PC-9 (cell line): ENCODE data around the gene MTRFR. TPM values are rescaled to one million over a fixed set of nuclear protein-coding genes. Genes with fewer than 3 reads are reported as not detected.
A peak's percentile ranks its signal among the peaks of the same experiment; 100 is the strongest.

Experiments
- BruUV-seq: library from RNA; stranded (reverse); fragments of 400-500 nt; replicated peaks from 2 replicates; lab custom pipeline; 2021; lab: Mats Ljungman, UMichigan
- CTCF ChIA-PET: fragments of 300-600 bp; sonication (Branson Sonifier 250); formaldehyde crosslinking; loops from one replicate; lab custom pipeline; 2022; ENCODE audit warnings: antibody characterized with exemption; lab: Charles Lee
- POLR2A ChIA-PET: fragments of 300-600 bp; sonication (Branson Sonifier 250); formaldehyde crosslinking; loops from one replicate; lab custom pipeline; 2022; ENCODE audit warnings: antibody characterized with exemption; ENCODE audit not compliant: unreplicated experiment; lab: Charles Lee
- DNase-seq, 2 experiments: peaks; one replicate each; pipeline versions ENCODE4 v3.0.0 to v3.0.0-alpha.2; 2015 to 2022; ENCODE audit warnings: mixed read lengths in 1 of 2
- H2AFZ ChIP-seq: fragments of 200-600 bp; sonication (generic); 2 replicates; pipeline ENCODE4 v1.8.1; 2017; ENCODE audit warnings: antibody characterized with exemption
- H3F3A ChIP-seq: fragments of 200-600 bp; sonication (generic); 2 replicates; pipeline ENCODE4 v1.8.1; 2017; ENCODE audit warnings: antibody characterized with exemption, mild to moderate bottlenecking, low read depth; ENCODE audit not compliant: insufficient read depth
- H3K27ac ChIP-seq: fragments of 200-600 bp; sonication (generic); 2 replicates; pipeline ENCODE4 v1.6.1; 2016; ENCODE audit warnings: mixed run types
- H3K27me3 ChIP-seq: fragments of 200-600 bp; sonication (generic); 2 replicates; pipeline ENCODE4 v1.6.1; 2016; ENCODE audit warnings: low read depth, mixed run types; ENCODE audit not compliant: insufficient read depth
- H3K36me3 ChIP-seq: fragments of 200-600 bp; sonication (generic); 2 replicates; pipeline ENCODE4 v1.6.1; 2016; ENCODE audit warnings: low read depth, mixed run types
- H3K4me1 ChIP-seq: fragments of 200-600 bp; sonication (generic); replicated peaks from 2 replicates; pipeline ENCODE4 v1.6.1; 2016; ENCODE audit warnings: mixed run types; ENCODE audit not compliant: insufficient read depth
- H3K4me2 ChIP-seq: fragments of 200-600 bp; sonication (generic); 2 replicates; pipeline ENCODE4 v1.6.1; 2017; ENCODE audit warnings: mixed run types
- H3K4me3 ChIP-seq: fragments of 200-600 bp; sonication (generic); 2 replicates; pipeline ENCODE4 v1.6.1; 2016; ENCODE audit warnings: mixed run types
- H3K79me2 ChIP-seq: fragments of 200-600 bp; sonication (generic); 2 replicates; pipeline ENCODE4 v1.6.1; 2017; ENCODE audit warnings: low read depth, mixed run types
- H3K9me2 ChIP-seq: fragments of 200-600 bp; sonication (generic); 2 replicates; pipeline ENCODE4 v1.8.1; 2017; ENCODE audit warnings: mild to moderate bottlenecking; ENCODE audit not compliant: insufficient read depth
- H3K9me3 ChIP-seq: fragments of 200-600 bp; sonication (generic); 2 replicates; pipeline ENCODE4 v1.8.1; 2016; ENCODE audit warnings: low read depth; ENCODE audit not compliant: insufficient read depth
- H4K20me1 ChIP-seq: fragments of 200-600 bp; sonication (generic); 2 replicates; pipeline ENCODE4 v1.8.1; 2017; ENCODE audit not compliant: insufficient read depth
- CTCF ChIP-seq: fragments of 200-600 bp; sonication (generic); conservative IDR thresholded peaks from 2 replicates; pipeline ENCODE4 v1.6.1; 2017; ENCODE audit warnings: mixed run types, antibody characterized with exemption, mild to moderate bottlenecking, moderate library complexity
- EZH2 ChIP-seq: fragments of 200-600 bp; sonication (generic); IDR thresholded peaks from 2 replicates; pipeline ENCODE4 v1.8.0; 2017; ENCODE audit warnings: antibody characterized with exemption, low read depth
- intact Hi-C: fragments of 100-400 bp; cut with micrococcal nuclease; formaldehyde crosslinking; loops from one replicate; pipeline ENCODE4 v1.10.0; 2022; ENCODE audit not compliant: unreplicated experiment
- total RNA-seq: library from RNA; stranded (reverse); gene quantifications from 2 replicates; pipeline ENCODE4 v1.2.3, GENCODE V29; 2021

MTRFR gene
- total RNA-seq, 1 experiment from 2014 or later: 19.4 TPM

- Histone ChIP-seq H3K4me2 (no peak overlapping the region), H2AFZ (no peak overlapping the region), H3K27me3 (no peaks in the 10 kb centered on the region), H3K79me2 (peaks cover 17% of the 10 kb centered on the region), H3K36me3 (no peaks in the 10 kb centered on the region), H3K4me1 (no peaks in the 10 kb centered on the region), H3F3A (no peaks in the 10 kb centered on the region), H3K27ac (no peak overlapping the region), H4K20me1 (no peaks in the 10 kb centered on the region; the same call in 1 of the 2 replicates), H3K9me2 (no peaks in the 10 kb centered on the region), H3K9me3 (no peaks in the 10 kb centered on the region), H3K4me3 (no peak overlapping the region)
- CTCF ChIA-PET: interaction anchor here (0.6 kb wide), 1 partner anchor 364 kb away, joined by 13 read pairs; no protein-coding TSS in a partner anchor
- intact Hi-C loops: no loop called here
- TF ChIP-seq EZH2 (no peak), CTCF (no peak)
- POLR2A ChIA-PET: no interaction called here
- BruUV-seq: no TSS peak
- no peak for DNase-seq
These were observed 35.6 kb downstream of the MTRFR start for GRCh38 chr12:123268850-123269249.

- no peaks in the 10 kb centered on the region for H3K9me3 ChIP-seq
- no peaks in the 10 kb centered on the region for H3K4me1 ChIP-seq
- peak overlapping the region; percentile 91; the same call in 1 of the 2 replicates for H3K4me2 ChIP-seq
- no peaks in the 10 kb centered on the region for H3K9me2 ChIP-seq
- H2AFZ ChIP-seq: no peak overlapping the region
- intact Hi-C loops: no loop called here
- H3K27me3 ChIP-seq: no peaks in the 10 kb centered on the region
- ChIA-PET POLR2A (no interaction called here), CTCF (interaction anchor here (0.5 kb wide), 1 partner anchor 589 kb away, joined by 3 read pairs; no protein-coding TSS in a partner anchor)
- peaks cover 17% of the 10 kb centered on the region for H3K79me2 ChIP-seq
- no peaks in the 10 kb centered on the region; the same call in 1 of the 2 replicates for H4K20me1 ChIP-seq
- no TSS peak for BruUV-seq
- no peak overlapping the region for H3K4me3 ChIP-seq
- no peak for TF ChIP-seq EZH2
- TF ChIP-seq CTCF: no peak
- no peak for DNase-seq
- H3F3A ChIP-seq: no peaks in the 10 kb centered on the region
- no peaks in the 10 kb centered on the region for H3K36me3 ChIP-seq
- H3K27ac ChIP-seq: no peak overlapping the region
These were observed 36.2 kb downstream of the MTRFR start for GRCh38 chr12:123269395-123269892.

GRCh38 chr12:123269896-123270213 is 36.6 kb downstream of the MTRFR start:
- intact Hi-C loops: no loop called here
- no peak overlapping the region; the same call in 1 of the 2 replicates for H2AFZ ChIP-seq
- CTCF ChIA-PET: interaction anchor here (0.5 to 1.1 kb wide), 2 partner anchors 36 to 589 kb away, joined by 3 to 8 read pairs; partner anchors contain the start of gene MTRFR
- H3K36me3 ChIP-seq: no peaks in the 10 kb centered on the region
- POLR2A ChIA-PET: no interaction called here
- TSS peak; percentile 43 for BruUV-seq
- peaks cover 17% of the 10 kb centered on the region for H3K79me2 ChIP-seq
- H3K27me3 ChIP-seq: no peaks in the 10 kb centered on the region
- H4K20me1 ChIP-seq: no peaks in the 10 kb centered on the region; the same call in 1 of the 2 replicates
- peak overlapping the region; percentile 68; the same call in 1 of the 2 replicates for H3K4me3 ChIP-seq
- no peaks in the 10 kb centered on the region for H3K4me1 ChIP-seq
- no peak for TF ChIP-seq EZH2
- TF ChIP-seq CTCF: no peak
- H3K27ac ChIP-seq: no peak overlapping the region
- no peaks in the 10 kb centered on the region for H3F3A ChIP-seq
- no peaks in the 10 kb centered on the region for H3K9me2 ChIP-seq
- peak overlapping the region; percentile 91 for H3K4me2 ChIP-seq
- no peaks in the 10 kb centered on the region for H3K9me3 ChIP-seq
- DNase-seq: no peak
